K562 (cell line): ENCODE results near the gene NT5C3B. TPM values are rescaled to one million over a fixed set of nuclear protein-coding genes. Genes with fewer than 3 reads are reported as not detected.

Experiments
- ASH1L ChIP-seq: fragments of 450-650 bp; IDR thresholded peaks from 2 replicates; pipeline ENCODE4 v1.6.1; 2018; ENCODE audit warnings: borderline replicate concordance, mild to moderate bottlenecking, low read depth; ENCODE audit not compliant: partially characterized antibody
- CTBP1 ChIP-seq: fragments of 450-650 bp; IDR thresholded peaks from 2 replicates; pipeline ENCODE4 v1.6.1; 2016; ENCODE audit warnings: borderline replicate concordance
- EGR1 ChIP-seq: fragments of 450-650 bp; conservative IDR thresholded peaks from 2 replicates; pipeline ENCODE4 v1.6.1; 2017; ENCODE audit warnings: mild to moderate bottlenecking
- FOS ChIP-seq: IDR thresholded peaks from 3 replicates; pipeline ENCODE4 v1.6.1; 2011; ENCODE audit not compliant: insufficient read length; ENCODE audit errors: extremely low read depth
- FOXK2 ChIP-seq, 2 experiments: fragments of 450-650 bp; IDR thresholded peaks in 1 of 2; conservative IDR thresholded peaks in 1 of 2; 2 replicates each; pipeline ENCODE4 v1.6.1; 2016; ENCODE audit warnings: low read depth in 2 of 2, mild to moderate bottlenecking in 1 of 2
- HDAC8 ChIP-seq: fragments of 450-650 bp; IDR thresholded peaks from 2 replicates; pipeline ENCODE4 v1.6.1; 2016; ENCODE audit warnings: mild to moderate bottlenecking, missing genetic modification characterization, moderate library complexity, missing compliant biosample characterization
- MLLT1 ChIP-seq, 2 experiments: fragments of 450-650 bp; IDR thresholded peaks; 2 replicates each; pipeline ENCODE4 v1.6.1; 2016
- NFIC ChIP-seq: fragments of 450-650 bp; IDR thresholded peaks from 2 replicates; pipeline ENCODE4 v1.6.1; 2017; ENCODE audit warnings: mild to moderate bottlenecking, inconsistent platforms
- NONO ChIP-seq, 2 experiments: fragments of 200-400 bp in 1 of 2; fragments of 450-650 bp in 1 of 2; formaldehyde crosslinking in 1 of 2; IDR thresholded peaks; 2 replicates each; pipeline ENCODE4 v1.6.1; 2017; ENCODE audit warnings: low read depth in 2 of 2, mild to moderate bottlenecking in 2 of 2, moderate library complexity in 2 of 2, low read length in 1 of 2
- SETDB1 ChIP-seq: IDR thresholded peaks from one replicate; pipeline ENCODE4 v1.6.1; 2012; ENCODE audit warnings: low read length, control low read depth, inconsistent platforms
- SP2 ChIP-seq: IDR thresholded peaks from 2 replicates; pipeline ENCODE4 v1.6.1; 2011; ENCODE audit warnings: mild to moderate bottlenecking, low read depth, low read length, moderate library complexity; ENCODE audit not compliant: poor library complexity, severe bottlenecking; ENCODE audit errors: extremely low read depth
- SUPT5H ChIP-seq: fragments of 450-650 bp; IDR thresholded peaks from 2 replicates; pipeline ENCODE4 v1.6.1; 2016
- TEAD1 ChIP-seq, 2 experiments: fragments of 450-650 bp in 1 of 2; sonication (generic) in 1 of 2; formaldehyde crosslinking; IDR thresholded peaks; 2 replicates each; pipeline versions ENCODE4 v1.4.0 to v1.8.0; 2020 to 2022; ENCODE audit warnings: mild to moderate bottlenecking in 2 of 2, missing genetic modification reagents in 1 of 2
- TFAM ChIP-seq: fragments of 250-450 bp; sonication (Bioruptor Pico); conservative IDR thresholded peaks from 2 replicates; pipeline ENCODE4 v1.5.0; 2021; ENCODE audit warnings: mild to moderate bottlenecking, moderate library complexity
- ZBTB11 ChIP-seq, 3 experiments: fragments of 200-800 bp in 1 of 3; fragments of 250-450 bp in 1 of 3; fragments of 450-650 bp in 1 of 3; sonication (Bioruptor Pico) in 1 of 3; sonication (Bioruptor generic) in 1 of 3; formaldehyde crosslinking in 1 of 3; IDR thresholded peaks; 2 replicates each; pipeline versions ENCODE4 v1.6.1 to v1.8.0; 2016 to 2022; ENCODE audit warnings: mild to moderate bottlenecking in 2 of 3, missing genetic modification characterization in 2 of 3, missing compliant biosample characterization in 1 of 3, moderate library complexity in 1 of 3
- ZBTB17 ChIP-seq: fragments of 450-650 bp; formaldehyde crosslinking; IDR thresholded peaks from 2 replicates; pipeline ENCODE4 v1.4.0; 2020; ENCODE audit warnings: mild to moderate bottlenecking
- ZBTB7A ChIP-seq: IDR thresholded peaks from 2 replicates; pipeline ENCODE4 v1.6.1; 2011; ENCODE audit warnings: low read depth, mild to moderate bottlenecking, low read length, moderate library complexity, borderline replicate concordance; ENCODE audit not compliant: control insufficient read depth
- ZNF121 ChIP-seq: sonication (generic); formaldehyde crosslinking; conservative IDR thresholded peaks from 2 replicates; pipeline ENCODE4 v1.8.0; 2022; ENCODE audit warnings: missing genetic modification reagents
- ZNF143 ChIP-seq: sonication (generic); formaldehyde crosslinking; IDR thresholded peaks from 2 replicates; pipeline ENCODE4 v1.9.0; 2022; ENCODE audit warnings: mild to moderate bottlenecking, missing genetic modification reagents
- ZNF707 ChIP-seq: fragments of 250-450 bp; sonication (Bioruptor Pico); conservative IDR thresholded peaks from 2 replicates; pipeline ENCODE4 v1.8.0; 2022; ENCODE audit warnings: inconsistent platforms, mild to moderate bottlenecking, moderate library complexity
- polyA plus RNA-seq, 8 experiments: library from polyadenylated mRNA; depleted of rRNA in 4 of 8; stranded (reverse) in 5 of 8; unstranded in 3 of 8; fragments of >200 nt; fragmentation: Nextera tagmentation in 2 of 8; fragmentation: Illumina TruSeq in 1 of 8; extraction: Ambion mirVana in 2 of 8; extraction: Trizol in 1 of 8; gene quantifications; 2 replicates each; pipeline versions ENCODE4 v1.2.1 to v1.2.3, GENCODE V29; 2011 to 2014; ENCODE audit warnings: inconsistent platforms in 1 of 8, missing spikeins in 1 of 8
- total RNA-seq, 7 experiments: library from RNA; depleted of rRNA in 6 of 7; stranded (reverse); fragments of >200 nt in 6 of 7; fragmentation: Illumina TruSeq in 2 of 7; extraction: Trizol in 2 of 7; gene quantifications; 2 replicates each; pipeline versions ENCODE4 v1.2.1 to v1.2.3, GENCODE V29; 2011 to 2021; ENCODE audit warnings: low replicate concordance in 1 of 7
- TF ChIP-seq, protein P1 (sequence below), 2 experiments: fragments of 250-450 bp in 1 of 2; fragments of 450-650 bp in 1 of 2; sonication (Bioruptor Pico) in 1 of 2; IDR thresholded peaks; 2 replicates each; pipeline versions ENCODE4 v1.6.1 to v1.8.0; 2016 to 2021; ENCODE audit warnings: mild to moderate bottlenecking in 2 of 2, moderate library complexity in 2 of 2, missing compliant biosample characterization in 1 of 2, missing genetic modification characterization in 1 of 2

The NT5C3B gene
- total and polyA plus RNA-seq, 9 of the 15 experiments (the other 6 are each of a cell fraction or from before 2014, with no cell fraction given): 2.0 to 166 (median 85.0) TPM

- TF ChIP-seq ZBTB11 (CRISPR knock-in tag; IDR thresholded peaks at IDR 0.05): no peak
- TF ChIP-seq CTBP1: peak; percentile 89
- TF ChIP-seq NONO (IDR thresholded peaks at IDR 0.05; ENCODE audit: low read depth in 2 of 2, low read length in 1 of 2): peak; percentile 87 to 99; a peak in 3 of 4 replicates
- TF ChIP-seq TFAM: no peak
- peak in 1 of 2 experiments; percentile 27; a peak in 1 of 4 replicates for TF ChIP-seq TEAD1 (CRISPR knock-in tag; IDR thresholded peaks at IDR 0.05)
- TF ChIP-seq EGR1: peak; percentile 61
- peak; percentile 87 to 88; a peak in 3 of 4 replicates for TF ChIP-seq FOXK2 (conservative IDR thresholded peaks at IDR 0.05 in 1 of 2, IDR thresholded peaks at IDR 0.05 in 1 of 2; ENCODE audit: low read depth in 2 of 2)
- peak; percentile 99 for TF ChIP-seq FOS
- peak; percentile 52 for TF ChIP-seq NFIC
- TF ChIP-seq ASH1L: peak; percentile 98
- peak; percentile 98 for TF ChIP-seq ZBTB7A
- peak; percentile 93 for TF ChIP-seq SP2
- TF ChIP-seq MLLT1 (IDR thresholded peaks at IDR 0.05): peak in 1 of 2 experiments; percentile 89; a peak in 2 of 4 replicates
- TF ChIP-seq ZNF121 (CRISPR knock-in tag): peak; percentile 86
- TF ChIP-seq ZNF143: 0 out of 2 replicates have a peak, but pooled peaks have one; percentile 36
- TF ChIP-seq ZNF707: no peak
- TF ChIP-seq SUPT5H: peak; percentile 90
- TF ChIP-seq HDAC8 (tag): no peak
- peak; percentile 74 for TF ChIP-seq ZBTB17 (CRISPR knock-in tag)
- TF ChIP-seq, protein P1, sequence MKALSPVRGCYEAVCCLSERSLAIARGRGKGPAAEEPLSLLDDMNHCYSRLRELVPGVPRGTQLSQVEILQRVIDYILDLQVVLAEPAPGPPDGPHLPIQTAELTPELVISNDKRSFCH (CRISPR knock-in tag; IDR thresholded peaks at IDR 0.05): no peak
- TF ChIP-seq, protein P1 (tag; IDR thresholded peaks at IDR 0.05): peak; percentile 36; the same call in 1 of the 2 replicates
- no peak for TF ChIP-seq SETDB1
These were observed 49.6 kb downstream of the NT5C3B start, which contains the start of gene JUP (continued) for GRCh38 chr17:41786227-41787020.
